Esophagus muscularis mucosa (tissue), 4 donors: ENCODE results near the gene ZC3H14. TPM values are rescaled to one million over a fixed set of nuclear protein-coding genes. Genes with fewer than 3 reads are reported as not detected.

Experiments used
- DNase-seq: peaks from one replicate; pipeline ENCODE4 v3.0.0-alpha.2; 2017; ENCODE audit errors: extremely low spot score
- H3K27ac ChIP-seq, 4 donors: fragments of 200-600 bp; sonication (generic); replicated peaks in 1 of 4; 1 replicate in 3 of 4; 2 replicates in 1 of 4; pipeline ENCODE4 v1.5.1; 2016 to 2019; ENCODE audit warnings: mild to moderate bottlenecking in 1 of 4
- H3K27me3 ChIP-seq, 4 donors: fragments of 200-600 bp; sonication (generic); one replicate each; pipeline versions ENCODE4 v1.5.1 to v1.6.0; 2016 to 2019
- H3K36me3 ChIP-seq, 4 donors: fragments of 200-600 bp; sonication (generic); one replicate each; pipeline ENCODE4 v1.5.1; 2016 to 2019
- H3K4me1 ChIP-seq, 4 donors: fragments of 200-600 bp; sonication (generic); one replicate each; pipeline ENCODE4 v1.5.1; 2016 to 2019
- H3K4me3 ChIP-seq, 4 donors: fragments of 200-600 bp; sonication (generic); 1 replicate in 2 of 4; 2 replicates in 2 of 4; pipeline ENCODE4 v1.5.1; 2016 to 2019; ENCODE audit warnings: mild to moderate bottlenecking in 4 of 4, moderate library complexity in 1 of 4
- H3K9me3 ChIP-seq, 4 donors: fragments of 200-600 bp; sonication (generic); 1 replicate in 3 of 4; 2 replicates in 1 of 4; pipeline ENCODE4 v1.5.1; 2016 to 2019
- CTCF ChIP-seq, 3 experiments: fragments of 200-600 bp in 2 of 3; fragments of 450-650 bp in 1 of 3; sonication (generic) in 2 of 3; IDR thresholded peaks; one replicate each; pipeline ENCODE4 v1.5.1; 2017 to 2019; ENCODE audit warnings: antibody characterized with exemption in 3 of 3, mild to moderate bottlenecking in 2 of 3, moderate library complexity in 1 of 3
- EP300 ChIP-seq: sonication (generic); formaldehyde crosslinking; IDR thresholded peaks from one replicate; pipeline ENCODE4 v1.6.1; 2017; ENCODE audit warnings: antibody characterized with exemption
- POLR2A ChIP-seq: fragments of 450-650 bp; IDR thresholded peaks from one replicate; pipeline ENCODE4 v1.6.1; 2017; ENCODE audit warnings: antibody characterized with exemption, moderate library complexity, mild to moderate bottlenecking, low read depth
- POLR2AphosphoS5 ChIP-seq, 2 donors: sonication (generic); formaldehyde crosslinking; IDR thresholded peaks; one replicate each; pipeline ENCODE4 v1.6.1; 2017; ENCODE audit warnings: antibody characterized with exemption in 2 of 2
- WGBS: methylation state at CpG from one replicate; pipeline ENCODE4 v1.1.5; 2018; 5-methylcytosine and 5-hydroxymethylcytosine counted together
- intact Hi-C: fragments of 100-400 bp; cut with DNase I; formaldehyde crosslinking; loops from one replicate; pipeline ENCODE4 v1.15.1; 2023
- total RNA-seq, 4 donors: library from RNA; depleted of rRNA; stranded (reverse); fragments of >200 nt; gene quantifications; one replicate each; pipeline versions ENCODE4 v1.1.0 to v1.2.1, GENCODE V29; 2016

ZC3H14 gene
- total RNA-seq, 4 donors from 2014 or later = 48.6 to 60.0 (median 58.5) TPM

- Histone ChIP-seq H3K27me3 (no peaks in the 10 kb centered on the region), H3K9me3 (no peaks in the 10 kb centered on the region), H3K27ac (no peak overlapping the region), H3K36me3 (peaks cover 51 to 100% (median 89%) of the 10 kb centered on the region in 4 donors), H3K4me3 (no peak overlapping the region), H3K4me1 (no peaks in the 10 kb centered on the region)
- TF ChIP-seq POLR2A (no peak), POLR2AphosphoS5 (IDR thresholded peaks at IDR 0.05) (no peak), EP300 (no peak), CTCF (IDR thresholded peaks at IDR 0.05) (no peak)
- intact Hi-C loops = no loop called here
- peak; percentile 21 for DNase-seq
These were observed 41.4 kb downstream of the ZC3H14 start for GRCh38 chr14:88604212-88604611.

- H3K27me3 ChIP-seq = no peaks in the 10 kb centered on the region
These were observed 42.8 kb downstream of the ZC3H14 start for GRCh38 chr14:88605594-88605993.

GRCh38 chr14:88607829-88608228, 45.0 kb downstream of the ZC3H14 start:
- Histone ChIP-seq H3K36me3 (peaks cover 57 to 99% (median 87%) of the 10 kb centered on the region in 4 donors), H3K27me3 (no peaks in the 10 kb centered on the region), H3K9me3 (no peaks in the 10 kb centered on the region), H3K4me3 (no peak overlapping the region), H3K27ac (no peak overlapping the region), H3K4me1 (peaks cover 0 to 5% (median under 1%) of the 10 kb centered on the region in 4 donors)
- TF ChIP-seq POLR2AphosphoS5 (IDR thresholded peaks at IDR 0.05) = no peak
- intact Hi-C loops = no loop called here
- DNase-seq = no peak

More at GRCh38 chr14:88605594-88605993, 42.8 kb downstream of the ZC3H14 start:
- Histone ChIP-seq H3K4me1 (no peaks in the 10 kb centered on the region), H3K27ac (no peak overlapping the region), H3K4me3 (no peak overlapping the region), H3K9me3 (no peaks in the 10 kb centered on the region), H3K36me3 (peaks cover 59 to 100% (median 88%) of the 10 kb centered on the region in 4 donors)
- peak; percentile 12 for DNase-seq
- intact Hi-C loops = no loop called here
- 50% methylated on average over 2 of the region's 2 CpGs for WGBS
- TF ChIP-seq CTCF (IDR thresholded peaks at IDR 0.05) (no peak), POLR2AphosphoS5 (IDR thresholded peaks at IDR 0.05) (no peak), EP300 (no peak), POLR2A (no peak)

GRCh38 chr14:88611878-88612277, 49.0 kb downstream of the ZC3H14 start:
- H3K27ac ChIP-seq = no peak overlapping the region
- no peaks in the 10 kb centered on the region for H3K27me3 ChIP-seq
- no peak for DNase-seq
- no peaks in the 10 kb centered on the region for H3K9me3 ChIP-seq
- H3K4me1 ChIP-seq = peaks cover 11 to 21% (median 16%) of the 10 kb centered on the region in 4 donors
- H3K4me3 ChIP-seq = no peak overlapping the region
- peaks cover 31 to 66% (median 52%) of the 10 kb centered on the region in 4 donors for H3K36me3 ChIP-seq
- 44% methylated on average over 1 of the region's 1 CpG for WGBS
- TF ChIP-seq CTCF (IDR thresholded peaks at IDR 0.05) = no peak
- TF ChIP-seq POLR2A = no peak
- no peak for TF ChIP-seq EP300
- no peak for TF ChIP-seq POLR2AphosphoS5 (IDR thresholded peaks at IDR 0.05)
- intact Hi-C loops = no loop called here

- Histone ChIP-seq H3K9me3 (no peaks in the 10 kb centered on the region), H3K4me1 (peaks cover 11 to 21% (median 16%) of the 10 kb centered on the region in 4 donors), H3K4me3 (no peak overlapping the region), H3K36me3 (peaks cover 29 to 61% (median 43%) of the 10 kb centered on the region in 4 donors), H3K27me3 (no peaks in the 10 kb centered on the region), H3K27ac (no peak overlapping the region)
- TF ChIP-seq CTCF (IDR thresholded peaks at IDR 0.05) (no peak), POLR2A (no peak), EP300 (no peak), POLR2AphosphoS5 (IDR thresholded peaks at IDR 0.05) (no peak)
- no peak for DNase-seq
- 77% methylated on average over 4 of the region's 4 CpGs for WGBS
- intact Hi-C loops = no loop called here
These were observed 50.1 kb downstream of the ZC3H14 start for GRCh38 chr14:88612981-88613380.
